Measurements from ENCODE around the gene IL18R1.

The IL18R1 gene

GRCh38 chr2:102424754-102425153 is 69.2 kb downstream of the IL18R1 start:
- TF ChIP-seq CTCF (conservative IDR thresholded peaks at IDR 0.05; ENCODE audit: low read depth): no peak
- ChIA-PET POLR2A (ENCODE audit: low non-redundant PET) (no interaction called here), CTCF (interaction anchor here (0.9 kb wide), 1 partner anchor 18 kb away, joined by 3 read pairs; no protein-coding TSS in a partner anchor)
- DNase-seq (ENCODE audit: low spot score): no peak
- no peak overlapping the region for H3K27ac ChIP-seq

GRCh38 chr2:102425441-102426132 is 70.0 kb downstream of the IL18R1 start:
- CTCF ChIA-PET: no interaction called here
- POLR2A ChIA-PET (ENCODE audit: low non-redundant PET): no interaction called here

GRCh38 chr2:102427249-102427648 is 71.7 kb downstream of the IL18R1 start:
- DNase-seq (ENCODE audit: low spot score): no peak
- POLR2A ChIA-PET (ENCODE audit: low non-redundant PET): no interaction called here
- CTCF ChIA-PET: interaction anchor here (0.6 kb wide), 2 partner anchors 16 to 188 kb away, joined by 4 to 5 read pairs; no protein-coding TSS in a partner anchor
- TF ChIP-seq CTCF (conservative IDR thresholded peaks at IDR 0.05; ENCODE audit: low read depth): no peak
- H3K27ac ChIP-seq: no peak overlapping the region

More at GRCh38 chr2:102425441-102426132, 70.0 kb downstream of the IL18R1 start:
- no peak overlapping the region for H3K27ac ChIP-seq
- no peak for DNase-seq (ENCODE audit: low spot score)
- TF ChIP-seq CTCF (conservative IDR thresholded peaks at IDR 0.05; ENCODE audit: low read depth): no peak

GRCh38 chr2:102428573-102428972 is 73.0 kb downstream of the IL18R1 start:
- POLR2A ChIA-PET (ENCODE audit: low non-redundant PET): no interaction called here
- DNase-seq (ENCODE audit: low spot score): no peak
- no peak overlapping the region for H3K27ac ChIP-seq
- CTCF ChIA-PET: no interaction called here
- no peak for TF ChIP-seq CTCF (conservative IDR thresholded peaks at IDR 0.05; ENCODE audit: low read depth)

GRCh38 chr2:102432386-102432785 is 76.8 kb downstream of the IL18R1 start:
- H3K27ac ChIP-seq: no peak overlapping the region
- DNase-seq (ENCODE audit: low spot score): no peak
- ChIA-PET POLR2A (ENCODE audit: low non-redundant PET) (no interaction called here), CTCF (no interaction called here)
- no peak for TF ChIP-seq CTCF (conservative IDR thresholded peaks at IDR 0.05; ENCODE audit: low read depth)

GRCh38 chr2:102433973-102434654 is 78.5 kb downstream of the IL18R1 start:
- no peak for DNase-seq (ENCODE audit: low spot score)
- no peak for TF ChIP-seq CTCF (conservative IDR thresholded peaks at IDR 0.05; ENCODE audit: low read depth)
- ChIA-PET POLR2A (ENCODE audit: low non-redundant PET) (no interaction called here), CTCF (no interaction called here)
- no peak overlapping the region for H3K27ac ChIP-seq
